ENCODE measurements around the gene RDH13. TPM values are rescaled to one million over a fixed set of nuclear protein-coding genes. Genes with fewer than 3 reads are reported as not detected.
"Not testable (repeated sequence)": the region's sequence is repeated elsewhere in the genome, so short reads cannot be mapped to it uniquely, and the experiment has no call there.

Gene RDH13
- polyA plus RNA-seq, 1 donor = 22.0 TPM

GRCh38 chr19:55016017-55016416 is 46.9 kb downstream of the RDH13 start:
- DNase-seq = no peak

- DNase-seq = no peak
Measured at GRCh38 chr19:55015126-55015525, 47.8 kb downstream of the RDH13 start.

GRCh38 chr19:55014714-55015113 is 48.2 kb downstream of the RDH13 start:
- DNase-seq = no peak

- DNase-seq = no peak
Measured at GRCh38 chr19:55013596-55013995, 49.4 kb downstream of the RDH13 start.

- DNase-seq = no peak
Measured at GRCh38 chr19:55012306-55012705, 50.6 kb downstream of the RDH13 start.

GRCh38 chr19:55010561-55010960 is 52.4 kb downstream of the RDH13 start:
- DNase-seq = not testable (repeated sequence)

GRCh38 chr19:55008781-55009180 is 54.2 kb downstream of the RDH13 start:
- not testable (repeated sequence) for DNase-seq

GRCh38 chr19:55008189-55008588 is 54.8 kb downstream of the RDH13 start:
- not testable (repeated sequence) for DNase-seq

GRCh38 chr19:55007537-55007936 is 55.4 kb downstream of the RDH13 start:
- not testable (repeated sequence) for DNase-seq

GRCh38 chr19:55006795-55007194 is 56.2 kb downstream of the RDH13 start:
- DNase-seq = not testable (repeated sequence)

GRCh38 chr19:55005684-55006488 is 57.1 kb downstream of the RDH13 start:
- DNase-seq = peak; percentile 39

GRCh38 chr19:55000761-55001160 is 62.2 kb downstream of the RDH13 start:
- no peak for DNase-seq

GRCh38 chr19:54998751-54999239 is 64.2 kb downstream of the RDH13 start:
- not testable (repeated sequence) for DNase-seq

- DNase-seq = no peak
Measured at GRCh38 chr19:54995561-54995960, 67.4 kb downstream of the RDH13 start.

Other genes starting within 250 kb of the RDH13 start
- not detected for gene KIR3DL1, start 246.7 kb downstream of the RDH13 start, polyA plus RNA-seq (ENCODE audit: insufficient read length)
- not detected for gene KIR2DS4, start 230.5 kb downstream of the RDH13 start, polyA plus RNA-seq (ENCODE audit: insufficient read length)
- not detected for gene KIR3DL2, start 212.7 kb downstream of the RDH13 start, polyA plus RNA-seq (ENCODE audit: insufficient read length)
- gene FCAR, start 188.9 kb downstream of the RDH13 start, polyA plus RNA-seq (ENCODE audit: insufficient read length) = 0.27 TPM
- 0.37 TPM for gene NCR1, start 157.0 kb downstream of the RDH13 start, polyA plus RNA-seq (ENCODE audit: insufficient read length)
- gene NLRP7, start 115.6 kb downstream of the RDH13 start, polyA plus RNA-seq (ENCODE audit: insufficient read length) = not detected
- gene NLRP2, start 96.8 kb downstream of the RDH13 start, polyA plus RNA-seq (ENCODE audit: insufficient read length) = 35.6 TPM
- gene GP6, start 24.9 kb downstream of the RDH13 start, polyA plus RNA-seq (ENCODE audit: insufficient read length) = 0.35 TPM
- 56.7 TPM for gene EPS8L1, start 12.7 kb upstream of the RDH13 start, polyA plus RNA-seq (ENCODE audit: insufficient read length)
- gene PPP1R12C, start 54.5 kb upstream of the RDH13 start, polyA plus RNA-seq (ENCODE audit: insufficient read length) = 68.6 TPM
- gene TNNT1, start 86.1 kb upstream of the RDH13 start, polyA plus RNA-seq (ENCODE audit: insufficient read length) = 3.8 TPM
- 3.3 TPM for gene TNNI3, start 94.6 kb upstream of the RDH13 start, polyA plus RNA-seq (ENCODE audit: insufficient read length)
- 7.5 TPM for gene DNAAF3, start 103.5 kb upstream of the RDH13 start, polyA plus RNA-seq (ENCODE audit: insufficient read length)
- 0.30 TPM for gene SYT5, start 117.1 kb upstream of the RDH13 start, polyA plus RNA-seq (ENCODE audit: insufficient read length)
- 0.07 TPM for gene PTPRH, start 146.4 kb upstream of the RDH13 start, polyA plus RNA-seq (ENCODE audit: insufficient read length)
- gene TMEM86B, start 165.6 kb upstream of the RDH13 start, polyA plus RNA-seq (ENCODE audit: insufficient read length) = 2.8 TPM
- gene PPP6R1, start 195.9 kb upstream of the RDH13 start, polyA plus RNA-seq (ENCODE audit: insufficient read length) = 46.0 TPM
- gene HSPBP1, start 217.0 kb upstream of the RDH13 start, polyA plus RNA-seq (ENCODE audit: insufficient read length) = 24.0 TPM
- gene BRSK1, start 220.8 kb upstream of the RDH13 start, polyA plus RNA-seq (ENCODE audit: insufficient read length) = 14.7 TPM